PC-9 (cell line): ENCODE results near the gene ELK3. TPM values are rescaled to one million over a fixed set of nuclear protein-coding genes. Genes with fewer than 3 reads are reported as not detected.

Source experiments
- BruUV-seq: library from RNA; stranded (reverse); fragments of 400-500 nt; replicated peaks from 2 replicates; lab custom pipeline; 2021; lab: Mats Ljungman, UMichigan
- CTCF ChIA-PET: fragments of 300-600 bp; sonication (Branson Sonifier 250); formaldehyde crosslinking; loops from one replicate; lab custom pipeline; 2022; ENCODE audit warnings: antibody characterized with exemption; lab: Charles Lee
- POLR2A ChIA-PET: fragments of 300-600 bp; sonication (Branson Sonifier 250); formaldehyde crosslinking; loops from one replicate; lab custom pipeline; 2022; ENCODE audit warnings: antibody characterized with exemption; ENCODE audit not compliant: unreplicated experiment; lab: Charles Lee
- DNase-seq, 2 experiments: peaks; one replicate each; pipeline versions ENCODE4 v3.0.0 to v3.0.0-alpha.2; 2015 to 2022; ENCODE audit warnings: mixed read lengths in 1 of 2
- H2AFZ ChIP-seq: fragments of 200-600 bp; sonication (generic); 2 replicates; pipeline ENCODE4 v1.8.1; 2017; ENCODE audit warnings: antibody characterized with exemption
- H3F3A ChIP-seq: fragments of 200-600 bp; sonication (generic); 2 replicates; pipeline ENCODE4 v1.8.1; 2017; ENCODE audit warnings: antibody characterized with exemption, mild to moderate bottlenecking, low read depth; ENCODE audit not compliant: insufficient read depth
- H3K27ac ChIP-seq: fragments of 200-600 bp; sonication (generic); 2 replicates; pipeline ENCODE4 v1.6.1; 2016; ENCODE audit warnings: mixed run types
- H3K27me3 ChIP-seq: fragments of 200-600 bp; sonication (generic); 2 replicates; pipeline ENCODE4 v1.6.1; 2016; ENCODE audit warnings: low read depth, mixed run types; ENCODE audit not compliant: insufficient read depth
- H3K36me3 ChIP-seq: fragments of 200-600 bp; sonication (generic); 2 replicates; pipeline ENCODE4 v1.6.1; 2016; ENCODE audit warnings: low read depth, mixed run types
- H3K4me1 ChIP-seq: fragments of 200-600 bp; sonication (generic); replicated peaks from 2 replicates; pipeline ENCODE4 v1.6.1; 2016; ENCODE audit warnings: mixed run types; ENCODE audit not compliant: insufficient read depth
- H3K4me2 ChIP-seq: fragments of 200-600 bp; sonication (generic); 2 replicates; pipeline ENCODE4 v1.6.1; 2017; ENCODE audit warnings: mixed run types
- H3K4me3 ChIP-seq: fragments of 200-600 bp; sonication (generic); 2 replicates; pipeline ENCODE4 v1.6.1; 2016; ENCODE audit warnings: mixed run types
- H3K79me2 ChIP-seq: fragments of 200-600 bp; sonication (generic); 2 replicates; pipeline ENCODE4 v1.6.1; 2017; ENCODE audit warnings: low read depth, mixed run types
- H3K9me2 ChIP-seq: fragments of 200-600 bp; sonication (generic); 2 replicates; pipeline ENCODE4 v1.8.1; 2017; ENCODE audit warnings: mild to moderate bottlenecking; ENCODE audit not compliant: insufficient read depth
- H3K9me3 ChIP-seq: fragments of 200-600 bp; sonication (generic); 2 replicates; pipeline ENCODE4 v1.8.1; 2016; ENCODE audit warnings: low read depth; ENCODE audit not compliant: insufficient read depth
- H4K20me1 ChIP-seq: fragments of 200-600 bp; sonication (generic); 2 replicates; pipeline ENCODE4 v1.8.1; 2017; ENCODE audit not compliant: insufficient read depth
- EZH2 ChIP-seq: fragments of 200-600 bp; sonication (generic); IDR thresholded peaks from 2 replicates; pipeline ENCODE4 v1.8.0; 2017; ENCODE audit warnings: antibody characterized with exemption, low read depth
- intact Hi-C: fragments of 100-400 bp; cut with micrococcal nuclease; formaldehyde crosslinking; loops from one replicate; pipeline ENCODE4 v1.10.0; 2022; ENCODE audit not compliant: unreplicated experiment
- total RNA-seq: library from RNA; stranded (reverse); gene quantifications from 2 replicates; pipeline ENCODE4 v1.2.3, GENCODE V29; 2021
- TF ChIP-seq, protein P1 (sequence below): fragments of 200-600 bp; sonication (generic); conservative IDR thresholded peaks from 2 replicates; pipeline ENCODE4 v1.6.1; 2017; ENCODE audit warnings: mixed run types, antibody characterized with exemption, mild to moderate bottlenecking, moderate library complexity

Gene ELK3
- total RNA-seq, 1 experiment from 2014 or later = 52.3 TPM

DNA sequence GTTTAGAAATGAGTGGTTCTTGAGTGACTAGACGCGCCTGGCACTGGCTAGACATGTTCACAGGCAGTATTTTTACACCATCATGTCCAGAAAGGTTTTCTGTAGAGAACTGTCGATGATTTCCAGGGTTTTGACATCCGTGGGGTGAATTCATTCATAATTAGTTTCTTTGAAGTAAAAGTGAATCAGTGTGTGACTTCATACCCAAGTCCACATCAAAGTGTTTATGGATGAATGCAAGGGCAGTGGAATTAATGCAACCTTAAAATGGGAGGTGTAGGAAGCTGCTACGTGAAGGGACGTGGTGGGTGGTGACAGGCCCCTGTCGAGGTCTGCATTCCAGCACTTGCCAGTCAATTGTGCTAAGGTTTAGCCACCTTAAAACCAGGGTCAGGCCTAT, 38.4 kb upstream of the ELK3 start:
- Histone ChIP-seq H3K79me2 (no peaks in the 10 kb centered on the region), H3K4me2 (no peak overlapping the region), H3K9me2 (no peaks in the 10 kb centered on the region), H3K27ac (no peak overlapping the region), H3K9me3 (no peaks in the 10 kb centered on the region), H3F3A (no peaks in the 10 kb centered on the region), H3K4me3 (no peak overlapping the region), H2AFZ (no peak overlapping the region), H3K4me1 (peaks cover 4% of the 10 kb centered on the region), H3K27me3 (no peaks in the 10 kb centered on the region), H3K36me3 (no peaks in the 10 kb centered on the region), H4K20me1 (no peaks in the 10 kb centered on the region)
- DNase-seq = no peak
- no TSS peak for BruUV-seq
- CTCF ChIA-PET = no interaction called here
- no peak for TF ChIP-seq EZH2
- TF ChIP-seq, protein P1, sequence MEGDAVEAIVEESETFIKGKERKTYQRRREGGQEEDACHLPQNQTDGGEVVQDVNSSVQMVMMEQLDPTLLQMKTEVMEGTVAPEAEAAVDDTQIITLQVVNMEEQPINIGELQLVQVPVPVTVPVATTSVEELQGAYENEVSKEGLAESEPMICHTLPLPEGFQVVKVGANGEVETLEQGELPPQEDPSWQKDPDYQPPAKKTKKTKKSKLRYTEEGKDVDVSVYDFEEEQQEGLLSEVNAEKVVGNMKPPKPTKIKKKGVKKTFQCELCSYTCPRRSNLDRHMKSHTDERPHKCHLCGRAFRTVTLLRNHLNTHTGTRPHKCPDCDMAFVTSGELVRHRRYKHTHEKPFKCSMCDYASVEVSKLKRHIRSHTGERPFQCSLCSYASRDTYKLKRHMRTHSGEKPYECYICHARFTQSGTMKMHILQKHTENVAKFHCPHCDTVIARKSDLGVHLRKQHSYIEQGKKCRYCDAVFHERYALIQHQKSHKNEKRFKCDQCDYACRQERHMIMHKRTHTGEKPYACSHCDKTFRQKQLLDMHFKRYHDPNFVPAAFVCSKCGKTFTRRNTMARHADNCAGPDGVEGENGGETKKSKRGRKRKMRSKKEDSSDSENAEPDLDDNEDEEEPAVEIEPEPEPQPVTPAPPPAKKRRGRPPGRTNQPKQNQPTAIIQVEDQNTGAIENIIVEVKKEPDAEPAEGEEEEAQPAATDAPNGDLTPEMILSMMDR = no peak
- intact Hi-C loops = no loop called here
- POLR2A ChIA-PET = no interaction called here

DNA sequence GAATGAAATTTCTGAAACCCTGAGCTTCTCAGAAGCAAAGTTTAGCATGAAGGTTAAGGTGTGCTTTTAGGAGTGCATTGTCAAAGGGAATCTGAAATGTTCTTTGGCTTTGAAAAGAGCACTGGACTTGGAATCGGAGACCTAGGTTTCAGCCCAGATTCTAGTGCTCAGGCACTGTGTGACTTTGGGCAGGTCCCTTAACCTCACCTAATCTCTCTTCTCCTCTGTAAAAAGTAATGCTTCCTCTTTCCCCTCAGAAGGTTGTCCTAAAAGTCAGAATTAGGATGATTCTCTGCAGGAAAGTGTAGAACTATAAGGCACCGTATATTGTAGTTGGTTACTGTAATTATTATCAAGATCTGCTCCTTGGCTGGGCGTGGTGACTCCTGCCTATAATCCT, 38.0 kb upstream of the ELK3 start:
- Histone ChIP-seq H4K20me1 (no peaks in the 10 kb centered on the region), H3K27ac (no peak overlapping the region), H3K4me2 (no peak overlapping the region), H3F3A (no peaks in the 10 kb centered on the region), H3K4me3 (no peak overlapping the region), H2AFZ (no peak overlapping the region), H3K9me2 (no peaks in the 10 kb centered on the region), H3K4me1 (peaks cover 4% of the 10 kb centered on the region), H3K27me3 (no peaks in the 10 kb centered on the region), H3K9me3 (no peaks in the 10 kb centered on the region), H3K36me3 (no peaks in the 10 kb centered on the region), H3K79me2 (no peaks in the 10 kb centered on the region)
- intact Hi-C loops = no loop called here
- CTCF ChIA-PET = no interaction called here
- no peak for TF ChIP-seq EZH2
- TF ChIP-seq, protein P1 = no peak
- POLR2A ChIA-PET = no interaction called here
- DNase-seq = no peak
- no TSS peak for BruUV-seq

DNA sequence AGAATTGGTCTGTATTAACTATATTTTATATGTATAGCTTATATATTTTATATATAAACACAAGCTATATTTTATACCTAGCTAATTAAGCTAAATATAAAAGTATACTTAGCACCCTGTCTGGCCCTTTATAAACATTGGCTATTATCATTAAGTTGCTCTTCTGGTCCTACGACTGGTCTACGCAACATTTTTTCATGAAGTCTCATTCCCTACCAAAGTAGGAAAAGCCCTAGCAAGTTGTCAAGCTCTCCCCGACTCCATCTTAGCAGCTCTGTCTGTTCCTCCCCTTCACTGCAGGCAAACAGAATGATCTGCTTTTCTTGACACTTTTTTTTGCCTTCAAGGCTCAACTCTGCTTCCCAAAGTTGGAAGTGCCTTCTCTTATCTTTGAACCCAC, 36.7 kb upstream of the ELK3 start:
- CTCF ChIA-PET = no interaction called here
- no peak for TF ChIP-seq EZH2
- TF ChIP-seq, protein P1 = no peak

More for the DNA sequence above, 36.7 kb upstream of the ELK3 start:
- peak overlapping the region; percentile 56 for H2AFZ ChIP-seq
- no TSS peak for BruUV-seq
- H3K9me3 ChIP-seq = no peaks in the 10 kb centered on the region
- POLR2A ChIA-PET = no interaction called here
- intact Hi-C loops = no loop called here
- H3K27me3 ChIP-seq = no peaks in the 10 kb centered on the region
- no peaks in the 10 kb centered on the region for H3K79me2 ChIP-seq
- H3K9me2 ChIP-seq = no peaks in the 10 kb centered on the region
- H3K4me1 ChIP-seq = peaks cover 4% of the 10 kb centered on the region
- H3K4me2 ChIP-seq = peak overlapping the region; percentile 47
- peak; percentile 11 to 51 for DNase-seq
- no peak overlapping the region for H3K4me3 ChIP-seq
- H3K27ac ChIP-seq = no peak overlapping the region
- no peaks in the 10 kb centered on the region for H4K20me1 ChIP-seq
- H3K36me3 ChIP-seq = no peaks in the 10 kb centered on the region
- no peaks in the 10 kb centered on the region for H3F3A ChIP-seq
